Adrenal gland (tissue), 12 donors: ENCODE data around the gene GRIN3A. TPM values are rescaled to one million over a fixed set of nuclear protein-coding genes. Genes with fewer than 3 reads are reported as not detected.

Experiments
- DNase-seq, 7 donors: peaks; one replicate each; pipeline ENCODE4 v3.0.0-alpha.2; 2019 to 2020
- H3K27ac ChIP-seq, 5 donors: fragments of 200-600 bp; sonication (generic) in 4 of 5; 1 replicate in 3 of 5; 2 replicates in 2 of 5; pipeline versions ENCODE4 v1.5.1 to v1.8.0; 2016 to 2020; ENCODE audit warnings: mild to moderate bottlenecking in 1 of 5
- H3K27me3 ChIP-seq: fragments of 200-600 bp; 2 replicates; pipeline ENCODE4 v1.8.0; 2021
- H3K36me3 ChIP-seq, 2 donors: fragments of 200-600 bp; replicated peaks in 1 of 2; 1 replicate in 1 of 2; 2 replicates in 1 of 2; pipeline versions ENCODE4 v1.5.1 to v1.8.0; 2018 to 2022
- H3K4me1 ChIP-seq, 2 donors: fragments of 200-600 bp; replicated peaks in 1 of 2; 1 replicate in 1 of 2; 2 replicates in 1 of 2; pipeline versions ENCODE4 v1.5.1 to v1.8.0; 2018 to 2021
- H3K4me3 ChIP-seq, 4 donors: fragments of 200-600 bp; sonication (generic) in 3 of 4; one replicate each; pipeline ENCODE4 v1.5.1; 2016 to 2018
- H3K9me3 ChIP-seq, 3 donors: fragments of 200-600 bp; sonication (generic) in 1 of 3; replicated peaks in 1 of 3; 1 replicate in 2 of 3; 2 replicates in 1 of 3; pipeline versions ENCODE4 v1.5.1 to v1.8.0; 2016 to 2021
- CTCF ChIP-seq, 6 experiments: fragments of 450-650 bp in 4 of 6; fragments of 200-600 bp in 2 of 6; sonication (generic) in 1 of 6; IDR thresholded peaks; 1 replicate in 5 of 6; 2 replicates in 1 of 6; pipeline versions ENCODE4 v1.5.1 to v1.8.0; 2016 to 2021; ENCODE audit warnings: antibody characterized with exemption in 6 of 6, mild to moderate bottlenecking in 2 of 6, moderate library complexity in 1 of 6
- POLR2A ChIP-seq, 2 donors: fragments of 450-650 bp; IDR thresholded peaks; one replicate each; pipeline ENCODE4 v1.6.1; 2017; ENCODE audit warnings: antibody characterized with exemption in 2 of 2, mild to moderate bottlenecking in 2 of 2, moderate library complexity in 1 of 2
- WGBS, 4 donors: extraction: QIAGEN DNeasy Blood & Tissue Kit in 2 of 4; methylation state at CpG; one replicate each; pipeline versions ENCODE4 v1.1.5 to v1.1.7; 2013 to 2017; 5-methylcytosine and 5-hydroxymethylcytosine counted together
- intact Hi-C, 2 donors: fragments of 100-400 bp; cut with DNase I; formaldehyde crosslinking; loops; one replicate each; pipeline versions ENCODE4 v1.14.1 to v1.15.0; 2022 to 2023
- polyA plus RNA-seq, 3 donors: library from polyadenylated mRNA; stranded (reverse); fragments of 200-250 nt in 2 of 3; fragments of 350-450 nt in 1 of 3; fragmentation: Illumina TruSeq in 1 of 3; extraction: RNeasy Lipid Tissue Mini Kit (QIAGEN cat#74804) in 1 of 3; gene quantifications; one replicate each; pipeline ENCODE4 v1.2.3, GENCODE V29; 2013 to 2014
- total RNA-seq, 9 donors: library from RNA; depleted of rRNA in 4 of 9; stranded (reverse); fragments of >200 nt in 4 of 9; fragments of 120-200 nt in 1 of 9; fragmentation: NEBNext Ultra II Directional in 1 of 9; extraction: Animal tissue kit (Norgen Biotek cat#: 25700) in 1 of 9; gene quantifications; one replicate each; pipeline versions ENCODE4 v1.1.0 to v1.2.4, GENCODE V29; 2013 to 2023
- donor health status: healthy with polysubstance abuse.
- donor health status: Bipolar disorder and iron deficiency.
- donor health status: DM: yes; HTN: yes; CAD: no.
- donor health status: DM: no; HTN: no; CAD: no.
- donor health status: DM: no; HTN: no; CAD: no.
- donor health status: DM: yes; HTN: yes; CAD: no.

GRIN3A gene
- total and polyA plus RNA-seq, 12 donors: under 0.01 to 0.22 (median 0.11) TPM; not detected in 2

DNA sequence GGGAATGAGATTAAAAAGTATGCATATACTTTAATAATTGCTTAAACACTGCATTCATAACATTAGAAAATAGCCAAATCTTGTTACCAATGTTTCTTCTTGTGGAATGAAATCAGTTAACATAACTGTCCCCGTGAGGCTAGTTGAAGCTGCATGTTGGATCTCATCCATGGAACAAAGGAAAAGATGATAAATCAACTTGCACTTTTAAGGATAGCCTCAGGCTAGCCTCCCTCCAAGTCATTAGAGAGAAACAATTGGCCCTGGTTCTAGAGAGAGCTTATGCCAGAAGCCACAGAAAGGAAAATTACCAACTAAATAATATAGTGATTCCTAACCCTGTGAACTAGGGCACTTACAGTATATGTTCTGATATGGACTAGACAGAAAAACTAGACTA is 66.9 kb downstream of the GRIN3A start:
- no peak for DNase-seq
- no peak overlapping the region for H3K4me3 ChIP-seq
- H3K9me3 ChIP-seq: no peaks in the 10 kb centered on the region
- TF ChIP-seq CTCF (IDR thresholded peaks at IDR 0.05): no peak
- no peak for TF ChIP-seq POLR2A (IDR thresholded peaks at IDR 0.05)
- WGBS, 4 donors: 19 to 42% (median 22%) methylated on average over 1 of the region's 1 CpG
- no peaks in the 10 kb centered on the region for H3K4me1 ChIP-seq
- H3K36me3 ChIP-seq: no peaks in the 10 kb centered on the region
- H3K27ac ChIP-seq: no peak overlapping the region
- intact Hi-C loops: no loop called here
- H3K27me3 ChIP-seq: no peaks in the 10 kb centered on the region

- no peak for DNase-seq
- no peaks in the 10 kb centered on the region for H3K4me1 ChIP-seq
Measured at GRCh38 chr9:101668421-101668820, 70.0 kb downstream of the GRIN3A start.

GRCh38 chr9:101664453-101664852 is 74.0 kb downstream of the GRIN3A start:
- DNase-seq: no peak
- no peaks in the 10 kb centered on the region for H3K4me1 ChIP-seq
- WGBS, 4 donors: 38 to 61% (median 50%) methylated on average over 2 of the region's 2 CpGs
- H3K9me3 ChIP-seq: no peaks in the 10 kb centered on the region
- H3K27me3 ChIP-seq: no peaks in the 10 kb centered on the region
- no peak overlapping the region for H3K4me3 ChIP-seq
- TF ChIP-seq CTCF (IDR thresholded peaks at IDR 0.05) (no peak), POLR2A (IDR thresholded peaks at IDR 0.05) (no peak)
- H3K27ac ChIP-seq: no peak overlapping the region
- intact Hi-C loops: no loop called here
- H3K36me3 ChIP-seq: no peaks in the 10 kb centered on the region

More at GRCh38 chr9:101668421-101668820, 70.0 kb downstream of the GRIN3A start:
- Histone ChIP-seq H3K4me3 (no peak overlapping the region), H3K36me3 (no peaks in the 10 kb centered on the region), H3K27ac (no peak overlapping the region), H3K27me3 (no peaks in the 10 kb centered on the region), H3K9me3 (no peaks in the 10 kb centered on the region)
- intact Hi-C loops: no loop called here
- TF ChIP-seq CTCF (IDR thresholded peaks at IDR 0.05) (no peak), POLR2A (IDR thresholded peaks at IDR 0.05) (no peak)

DNA sequence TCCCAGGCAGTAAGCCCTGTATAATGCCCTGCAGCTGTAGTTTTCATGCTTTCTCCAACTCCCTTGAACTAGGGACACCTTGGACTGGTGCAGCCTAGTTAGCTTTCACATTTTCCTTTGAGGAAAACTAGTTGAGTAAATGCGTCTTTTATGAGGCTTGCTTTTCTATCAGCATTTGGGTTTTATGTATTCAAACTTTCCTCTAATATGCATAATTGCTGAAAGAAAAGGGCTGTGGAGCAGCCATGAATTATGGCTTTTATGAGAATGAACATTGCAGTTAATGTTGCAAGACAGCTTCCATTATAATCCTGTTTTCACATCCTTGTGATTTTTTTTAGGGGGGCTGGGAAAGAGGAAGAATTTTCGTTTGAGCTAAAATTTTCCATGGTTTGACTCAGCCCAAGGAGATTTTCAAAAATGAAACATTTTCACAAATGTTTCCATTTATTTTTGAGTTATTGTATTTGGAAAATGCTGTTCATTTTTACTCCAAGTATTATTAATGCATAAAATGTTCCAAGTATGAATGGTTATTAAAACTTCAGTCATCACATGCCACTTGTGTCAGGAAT is 85.8 kb downstream of the GRIN3A start:
- intact Hi-C loops: no loop called here
- Histone ChIP-seq H3K4me1 (no peaks in the 10 kb centered on the region), H3K36me3 (no peaks in the 10 kb centered on the region), H3K9me3 (no peaks in the 10 kb centered on the region), H3K27ac (no peak overlapping the region), H3K4me3 (no peak overlapping the region), H3K27me3 (no peaks in the 10 kb centered on the region)
- WGBS, 4 donors: 32 to 43% (median 41%) methylated on average over 2 of the region's 2 CpGs
- TF ChIP-seq CTCF (IDR thresholded peaks at IDR 0.05) (no peak), POLR2A (IDR thresholded peaks at IDR 0.05) (no peak)
- DNase-seq: no peak
